HCT116 (cell line): ENCODE measurements around the gene ESAM. TPM values are rescaled to one million over a fixed set of nuclear protein-coding genes. Genes with fewer than 3 reads are reported as not detected.

Experiments used
- ATAC-seq: fragments of 200-7000 bp; cut with Tn5 transposase; 2 replicates; pipeline ENCODE4 v1.9.1; 2020; ENCODE audit warnings: mild to moderate bottlenecking, moderate library complexity
- BruUV-seq: library from RNA; stranded (reverse); fragments of 400-500 nt; replicated peaks from 2 replicates; lab custom pipeline; 2021; lab: Mats Ljungman, UMichigan
- CTCF ChIA-PET: fragments of 300-600 bp; sonication (Branson Sonifier 250); formaldehyde crosslinking; loops from one replicate; lab custom pipeline; 2021; ENCODE audit warnings: antibody characterized with exemption; lab: Charles Lee
- POLR2A ChIA-PET: fragments of 300-600, 350-600 bp; sonication (Branson Sonifier 250); formaldehyde crosslinking; loops from one replicate; lab custom pipeline; 2021; ENCODE audit warnings: antibody characterized with exemption; lab: Charles Lee
- RAD21 ChIA-PET, 2 experiments: fragments of 300-600 bp; sonication (Branson Sonifier 250); formaldehyde crosslinking; loops; one replicate each; lab custom pipeline; 2023; ENCODE audit warnings: low total read pairs in 2 of 2; ENCODE audit not compliant: uncharacterized antibody in 2 of 2, unreplicated experiment in 2 of 2, low non-redundant PET in 1 of 2; lab: Charles Lee
- DNase-seq: peaks from one replicate; pipeline ENCODE4 v3.0.0-alpha.2; 2010; ENCODE audit warnings: low read depth, low spot score
- H2AFZ ChIP-seq: fragments of 200-600 bp; shearing (Covaris generic), sonication (generic); 2 replicates; pipeline ENCODE4 v1.6.1; 2017; ENCODE audit warnings: low read depth, mixed run types, mixed read lengths, antibody characterized with exemption, low read length; ENCODE audit not compliant: poor library complexity, severe bottlenecking
- H3K27ac ChIP-seq: 2 replicates; pipeline ENCODE4 v1.5.1; 2012; ENCODE audit warnings: low read depth, low read length
- H3K27me3 ChIP-seq: fragments of 200-600 bp; sonication (generic); 2 replicates; pipeline ENCODE4 v1.6.1; 2016; ENCODE audit warnings: mixed run types, low read length, mixed read lengths; ENCODE audit not compliant: insufficient read depth
- H3K36me3 ChIP-seq, 2 experiments: fragments of 200-500 bp in 1 of 2; fragments of 200-600 bp in 1 of 2; sonication (Bioruptor generic) in 1 of 2; sonication (generic) in 1 of 2; 2 replicates each; pipeline versions ENCODE4 v1.5.1 to v1.6.1; 2014 to 2016; ENCODE audit warnings: low read length in 2 of 2, inconsistent platforms in 1 of 2, mixed read lengths in 1 of 2, mixed run types in 1 of 2; ENCODE audit not compliant: insufficient read depth in 2 of 2, control insufficient read depth in 1 of 2
- H3K4me1 ChIP-seq, 2 experiments: fragments of 200-600 bp in 1 of 2; sonication (generic) in 1 of 2; 2 replicates each; pipeline versions ENCODE4 v1.5.1 to v1.6.1; 2012 to 2017; ENCODE audit warnings: low read length in 2 of 2, inconsistent platforms in 1 of 2, mild to moderate bottlenecking in 1 of 2, mixed read lengths in 1 of 2, mixed run types in 1 of 2, moderate library complexity in 1 of 2; ENCODE audit not compliant: insufficient read depth in 2 of 2, control insufficient read depth in 1 of 2
- H3K4me2 ChIP-seq: fragments of 200-600 bp; sonication (generic); 2 replicates; pipeline ENCODE4 v1.6.1; 2017; ENCODE audit warnings: mixed run types, low read length, mixed read lengths
- H3K4me3 ChIP-seq, 2 experiments: fragments of 200-600 bp in 1 of 2; sonication (generic) in 1 of 2; replicated peaks in 1 of 2; 2 replicates each; pipeline ENCODE4 v1.5.1; 2011 to 2016; ENCODE audit warnings: low read length in 2 of 2, control low read depth in 1 of 2, low read depth in 1 of 2, mild to moderate bottlenecking in 1 of 2, mixed read lengths in 1 of 2, mixed run types in 1 of 2
- H3K79me2 ChIP-seq: fragments of 200-600 bp; sonication (generic); 2 replicates; pipeline ENCODE4 v1.6.1; 2017; ENCODE audit warnings: mild to moderate bottlenecking, mixed run types, low read length, moderate library complexity, mixed read lengths; ENCODE audit not compliant: insufficient read depth
- H3K9ac ChIP-seq: fragments of 200-600 bp; sonication (generic); 2 replicates; pipeline ENCODE4 v1.6.1; 2016; ENCODE audit warnings: low read length, mixed read lengths
- H3K9me2 ChIP-seq: fragments of 200-600 bp; sonication (generic), shearing (Covaris generic); 2 replicates; pipeline ENCODE4 v1.6.1; 2017; ENCODE audit warnings: mixed run types, mild to moderate bottlenecking, moderate library complexity; ENCODE audit not compliant: insufficient read depth
- H3K9me3 ChIP-seq, 2 experiments: fragments of 200-500 bp in 1 of 2; fragments of 200-600 bp in 1 of 2; sonication (Bioruptor generic) in 1 of 2; sonication (generic) in 1 of 2; 2 replicates each; pipeline ENCODE4 v1.6.1; 2014 to 2017; ENCODE audit warnings: low read length in 2 of 2, mixed read lengths in 2 of 2, inconsistent platforms in 1 of 2, low read depth in 1 of 2, mild to moderate bottlenecking in 1 of 2, mixed run types in 1 of 2, moderate library complexity in 1 of 2; ENCODE audit not compliant: control insufficient read depth in 1 of 2, insufficient read depth in 1 of 2
- H4K20me1 ChIP-seq: fragments of 200-600 bp; sonication (generic), shearing (Covaris generic); 2 replicates; pipeline ENCODE4 v1.6.1; 2017; ENCODE audit warnings: mixed run types, mild to moderate bottlenecking, moderate library complexity; ENCODE audit not compliant: insufficient read depth
- CEBPB ChIP-seq: IDR thresholded peaks from 2 replicates; pipeline ENCODE4 v1.6.1; 2012; ENCODE audit warnings: low read depth
- MAX ChIP-seq: IDR thresholded peaks from 2 replicates; pipeline ENCODE4 v1.6.1; 2012
- POLR2AphosphoS5 ChIP-seq: IDR thresholded peaks from 2 replicates; pipeline ENCODE4 v1.6.1; 2011; ENCODE audit warnings: mild to moderate bottlenecking, low read depth, low read length, moderate library complexity
- RAD21 ChIP-seq: IDR thresholded peaks from 2 replicates; pipeline ENCODE4 v1.6.1; 2012; ENCODE audit warnings: low read depth, mild to moderate bottlenecking
- SIN3A ChIP-seq: IDR thresholded peaks from 2 replicates; pipeline ENCODE4 v1.6.1; 2012; ENCODE audit warnings: low read depth
- SRF ChIP-seq: IDR thresholded peaks from 2 replicates; pipeline ENCODE4 v1.6.1; 2012; ENCODE audit warnings: low read depth
- TCF7L2 ChIP-seq: IDR thresholded peaks from 2 replicates; pipeline ENCODE4 v1.7.0; 2011; ENCODE audit warnings: borderline replicate concordance, inconsistent platforms; ENCODE audit not compliant: insufficient read depth, insufficient read length; ENCODE audit errors: extremely low read depth
- YY1 ChIP-seq: IDR thresholded peaks from 2 replicates; pipeline ENCODE4 v1.6.1; 2011; ENCODE audit warnings: low read length, low read depth, moderate library complexity, mild to moderate bottlenecking; ENCODE audit not compliant: insufficient replicate concordance; ENCODE audit errors: extremely low read depth
- ZBTB33 ChIP-seq: IDR thresholded peaks from 2 replicates; pipeline ENCODE4 v1.6.1; 2011; ENCODE audit warnings: mild to moderate bottlenecking, low read length, moderate library complexity; ENCODE audit not compliant: insufficient replicate concordance; ENCODE audit errors: extremely low read depth
- intact Hi-C: fragments of 100-400 bp; cut with micrococcal nuclease; formaldehyde crosslinking; loops from 2 replicates; pipeline ENCODE4 v1.10.0; 2022
- total RNA-seq: library from RNA; stranded (reverse); gene quantifications from one replicate; pipeline ENCODE4 v1.2.1, GENCODE V29; 2021; ENCODE audit not compliant: unreplicated experiment

ESAM gene
- total RNA-seq, 1 experiment from 2014 or later = 6.1 TPM

- ChIA-PET CTCF (no interaction called here), RAD21 (no interaction called here), POLR2A (no interaction called here)
- intact Hi-C loops = no loop called here
- Histone ChIP-seq H3K4me3 (no peak overlapping the region), H3K36me3 (no peaks in the 10 kb centered on the region), H2AFZ (no peak overlapping the region), H3K4me1 (peaks cover 11 to 37% of the 10 kb centered on the region in 2 experiments), H4K20me1 (no peaks in the 10 kb centered on the region), H3K9me2 (no peaks in the 10 kb centered on the region), H3K27ac (no peak overlapping the region), H3K27me3 (no peaks in the 10 kb centered on the region), H3K9me3 (no peaks in the 10 kb centered on the region), H3K79me2 (0 out of 2 replicates have a peak, but pooled peaks cover 5% of the 10 kb centered on the region), H3K9ac (no peak overlapping the region), H3K4me2 (no peak overlapping the region)
- DNase-seq (no peak), ATAC-seq (no peak)
- TF ChIP-seq RAD21 (no peak), SRF (no peak), CEBPB (no peak), SIN3A (no peak), YY1 (no peak), MAX (no peak), TCF7L2 (no peak), POLR2AphosphoS5 (no peak), ZBTB33 (no peak)
- no TSS peak for BruUV-seq
Observed at GRCh38 chr11:124743050-124743449, 19.0 kb downstream of the ESAM start.
